GM19372 (cell line): ENCODE data around the gene TEX51.

Experiments
- ATAC-seq: cut with Tn5 transposase; IDR thresholded peaks from one replicate; pipeline ENCODE4 v1.9.1; 2021; ENCODE audit warnings: mild to moderate bottlenecking, low read depth, moderate library complexity; ENCODE audit not compliant: unreplicated experiment

The TEX51 gene

GRCh38 chr2:126898636-126899035 is at the start of gene TEX51:
Gene TEX51 (plus strand): TSS chr2:126898890. CDS start chr2:126898919, 29 bp downstream.
- ATAC-seq: no peak

- no peak for ATAC-seq
Measured at GRCh38 chr2:126849054-126849453, 49.6 kb upstream of the TEX51 start.

- no peak for ATAC-seq
Measured at GRCh38 chr2:126849486-126849885, 49.2 kb upstream of the TEX51 start.

- ATAC-seq: no peak
Measured at GRCh38 chr2:126849991-126850535, 48.6 kb upstream of the TEX51 start.

GRCh38 chr2:126850940-126851339 is 47.8 kb upstream of the TEX51 start:
- ATAC-seq: no peak

- ATAC-seq: no peak
Measured at GRCh38 chr2:126851756-126852155, 46.9 kb upstream of the TEX51 start.

- no peak for ATAC-seq
Measured at GRCh38 chr2:126852361-126852760, 46.3 kb upstream of the TEX51 start.

- no peak for ATAC-seq
Measured at GRCh38 chr2:126855606-126856005, 43.1 kb upstream of the TEX51 start.

GRCh38 chr2:126856403-126856802 is 42.3 kb upstream of the TEX51 start:
- ATAC-seq: no peak

- no peak for ATAC-seq
Measured at GRCh38 chr2:126857502-126857901, 41.2 kb upstream of the TEX51 start.

GRCh38 chr2:126858013-126858412 is 40.7 kb upstream of the TEX51 start:
- ATAC-seq: no peak

- no peak for ATAC-seq
Measured at GRCh38 chr2:126858436-126858835, 40.3 kb upstream of the TEX51 start.

- no peak for ATAC-seq
Measured at GRCh38 chr2:126858991-126859390, 39.7 kb upstream of the TEX51 start.

GRCh38 chr2:126859631-126860030 is 39.1 kb upstream of the TEX51 start:
- no peak for ATAC-seq

GRCh38 chr2:126860385-126860784 is 38.3 kb upstream of the TEX51 start:
- ATAC-seq: no peak

- ATAC-seq: no peak
Measured at GRCh38 chr2:126862730-126863129, 36.0 kb upstream of the TEX51 start.

GRCh38 chr2:126863336-126864015 is 35.2 kb upstream of the TEX51 start:
- ATAC-seq: no peak

GRCh38 chr2:126864861-126865260 is 33.8 kb upstream of the TEX51 start:
- ATAC-seq: no peak

GRCh38 chr2:126866451-126866850 is 32.2 kb upstream of the TEX51 start:
- ATAC-seq: no peak

- ATAC-seq: no peak
Measured at GRCh38 chr2:126874961-126875360, 23.7 kb upstream of the TEX51 start.

- no peak for ATAC-seq
Measured at GRCh38 chr2:126876631-126877030, 22.1 kb upstream of the TEX51 start.

- no peak for ATAC-seq
Measured at GRCh38 chr2:126877041-126877440, 21.6 kb upstream of the TEX51 start.
